Gastroesophageal sphincter (tissue), 4 donors: ENCODE measurements around the gene SLC25A27. TPM values are rescaled to one million over a fixed set of nuclear protein-coding genes. Genes with fewer than 3 reads are reported as not detected.
"Not testable (repeated sequence)": the region's sequence is repeated elsewhere in the genome, so short reads cannot be mapped to it uniquely, and the experiment has no call there.

Experiments used
- ATAC-seq: fragments of 150-250 bp; one replicate; pipeline ENCODE4 v1.9.1; 2016; ENCODE audit warnings: mild to moderate bottlenecking, moderate library complexity
- H3K27ac ChIP-seq, 4 donors: fragments of 200-600 bp; sonication (generic) in 3 of 4; 1 replicate in 3 of 4; 2 replicates in 1 of 4; pipeline ENCODE4 v1.5.1; 2016 to 2019
- H3K27me3 ChIP-seq: fragments of 200-600 bp; sonication (generic); one replicate; pipeline ENCODE4 v1.5.1; 2019
- H3K36me3 ChIP-seq, 2 donors: fragments of 200-600 bp; sonication (generic); one replicate each; pipeline ENCODE4 v1.5.1; 2019; ENCODE audit warnings: control low read depth in 1 of 2
- H3K4me1 ChIP-seq, 3 donors: fragments of 200-600 bp; sonication (generic); 1 replicate in 2 of 3; 2 replicates in 1 of 3; pipeline ENCODE4 v1.5.1; 2016 to 2019; ENCODE audit warnings: control low read depth in 2 of 3
- H3K4me3 ChIP-seq, 2 donors: fragments of 200-600 bp; sonication (generic); one replicate each; pipeline ENCODE4 v1.5.1; 2019; ENCODE audit warnings: mild to moderate bottlenecking in 1 of 2, moderate library complexity in 1 of 2
- H3K9me3 ChIP-seq, 3 donors: fragments of 200-600 bp; sonication (generic); one replicate each; pipeline ENCODE4 v1.5.1; 2017 to 2019; ENCODE audit warnings: control low read depth in 2 of 3
- CTCF ChIP-seq, 4 experiments: fragments of 200-600 bp in 2 of 4; fragments of 450-650 bp in 2 of 4; sonication (generic) in 1 of 4; IDR thresholded peaks; one replicate each; pipeline ENCODE4 v1.5.1; 2017 to 2019; ENCODE audit warnings: antibody characterized with exemption in 4 of 4, mild to moderate bottlenecking in 2 of 4, moderate library complexity in 2 of 4
- EP300 ChIP-seq: sonication (generic); formaldehyde crosslinking; IDR thresholded peaks from one replicate; pipeline ENCODE4 v1.6.1; 2017; ENCODE audit warnings: antibody characterized with exemption, mild to moderate bottlenecking
- POLR2A ChIP-seq, 2 donors: fragments of 450-650 bp; IDR thresholded peaks; one replicate each; pipeline ENCODE4 v1.6.1; 2017; ENCODE audit warnings: antibody characterized with exemption in 2 of 2, mild to moderate bottlenecking in 2 of 2, moderate library complexity in 1 of 2
- POLR2AphosphoS5 ChIP-seq: sonication (generic); formaldehyde crosslinking; IDR thresholded peaks from one replicate; pipeline ENCODE4 v1.6.1; 2017; ENCODE audit warnings: antibody characterized with exemption
- WGBS, 2 donors: methylation state at CpG; one replicate each; pipeline ENCODE4 v1.1.5; 2018; ENCODE audit warnings: low coverage in 1 of 2; 5-methylcytosine and 5-hydroxymethylcytosine counted together
- total RNA-seq, 4 donors: library from RNA; depleted of rRNA; stranded (reverse); fragments of >200 nt; gene quantifications; one replicate each; pipeline ENCODE4 v1.1.0, GENCODE V29; 2016

SLC25A27 gene
- total RNA-seq, 4 donors from 2014 or later: 7.8 to 82.2 (median 47.3) TPM

- ATAC-seq: no peak
- H3K27me3 ChIP-seq: no peaks in the 10 kb centered on the region
- TF ChIP-seq POLR2AphosphoS5: no peak
- no peak for TF ChIP-seq CTCF (IDR thresholded peaks at IDR 0.05)
- no peak for TF ChIP-seq EP300
- 77 to 91% methylated on average over 2 of the region's 2 CpGs for WGBS, 2 donors
- H3K27ac ChIP-seq: no peak overlapping the region
- no peaks in the 10 kb centered on the region for H3K36me3 ChIP-seq
- H3K4me3 ChIP-seq: no peak overlapping the region
- no peaks in the 10 kb centered on the region for H3K9me3 ChIP-seq
- H3K4me1 ChIP-seq: peaks cover 0 to 17% (median 4%) of the 10 kb centered on the region in 3 donors
These were observed 14.1 kb upstream of the SLC25A27 start for GRCh38 chr6:46638650-46639049.

- TF ChIP-seq EP300: no peak
- no peak for TF ChIP-seq POLR2AphosphoS5
- TF ChIP-seq CTCF (IDR thresholded peaks at IDR 0.05): no peak
- TF ChIP-seq POLR2A (IDR thresholded peaks at IDR 0.05): no peak
- no peak for ATAC-seq
These were observed 9.6 kb upstream of the SLC25A27 start for GRCh38 chr6:46642928-46643751.

GRCh38 chr6:46645265-46645664, 7.5 kb upstream of the SLC25A27 start:
- H3K27me3 ChIP-seq: no peaks in the 10 kb centered on the region
- H3K36me3 ChIP-seq: no peaks in the 10 kb centered on the region
- H3K9me3 ChIP-seq: no peaks in the 10 kb centered on the region
- peaks cover 0 to 3% (median 3%) of the 10 kb centered on the region in 3 donors for H3K4me1 ChIP-seq
- H3K4me3 ChIP-seq: no peak overlapping the region
- H3K27ac ChIP-seq: no peak overlapping the region
- TF ChIP-seq POLR2AphosphoS5: no peak
- no peak for TF ChIP-seq POLR2A (IDR thresholded peaks at IDR 0.05)
- no peak for TF ChIP-seq CTCF (IDR thresholded peaks at IDR 0.05)
- no peak for TF ChIP-seq EP300
- ATAC-seq: no peak
- 93% methylated on average over 1 of the region's 1 CpG; no CpG with 5 or more reads in 1 of the 2 donors for WGBS, 2 donors

More at GRCh38 chr6:46642928-46643751, 9.6 kb upstream of the SLC25A27 start:
- H3K27ac ChIP-seq: no peak overlapping the region
- no peaks in the 10 kb centered on the region for H3K27me3 ChIP-seq
- H3K36me3 ChIP-seq: no peaks in the 10 kb centered on the region
- H3K4me3 ChIP-seq: no peak overlapping the region
- H3K9me3 ChIP-seq: no peaks in the 10 kb centered on the region
- WGBS, 2 donors: 84 to 100% methylated on average over 4 of the region's 4 CpGs
- H3K4me1 ChIP-seq: no peaks in the 10 kb centered on the region

- not testable (repeated sequence) for H3K27me3 ChIP-seq, H3K27ac ChIP-seq, ATAC-seq, H3K9me3 ChIP-seq, H3K36me3 ChIP-seq, H3K4me3 ChIP-seq
- H3K4me1 ChIP-seq: peaks cover 0 to 14% (median 3%) of the 10 kb centered on the region in 3 donors
- WGBS, 2 donors: 80 to 100% methylated on average over 1 to 2 of the region's 4 CpGs
These were observed 4.7 kb upstream of the SLC25A27 start for GRCh38 chr6:46648108-46648507.

GRCh38 chr6:46648869-46649492, 3.8 kb upstream of the SLC25A27 start:
- 82% methylated on average over 5 of the region's 5 CpGs for WGBS, 2 donors
- peaks cover 0 to 19% (median 3%) of the 10 kb centered on the region in 3 donors for H3K4me1 ChIP-seq
- H3K27me3 ChIP-seq: no peaks in the 10 kb centered on the region
- TF ChIP-seq EP300: no peak
- no peak for TF ChIP-seq CTCF (IDR thresholded peaks at IDR 0.05)
- no peak for TF ChIP-seq POLR2A (IDR thresholded peaks at IDR 0.05)
- TF ChIP-seq POLR2AphosphoS5: no peak
- H3K9me3 ChIP-seq: no peaks in the 10 kb centered on the region
- no peak overlapping the region for H3K4me3 ChIP-seq
- no peak for ATAC-seq
- H3K27ac ChIP-seq: no peak overlapping the region
- no peaks in the 10 kb centered on the region for H3K36me3 ChIP-seq
